Transverse colon (tissue), 4 donors: ENCODE results near the gene DOCK7.

Experiments
- CTCF ChIP-seq, 5 experiments: fragments of 200-600 bp in 3 of 5; fragments of 450-650 bp in 2 of 5; sonication (generic) in 3 of 5; IDR thresholded peaks; 1 replicate in 2 of 5; 2 replicates in 3 of 5; pipeline ENCODE4 v1.5.1; 2016 to 2017; ENCODE audit warnings: antibody characterized with exemption in 5 of 5, inconsistent platforms in 3 of 5, mild to moderate bottlenecking in 2 of 5, moderate library complexity in 1 of 5
- EP300 ChIP-seq: sonication (generic); formaldehyde crosslinking; IDR thresholded peaks from one replicate; pipeline ENCODE4 v1.6.1; 2017; ENCODE audit warnings: antibody characterized with exemption, low read depth
- POLR2A ChIP-seq: fragments of 450-650 bp; IDR thresholded peaks from one replicate; pipeline ENCODE4 v1.6.1; 2016; ENCODE audit warnings: antibody characterized with exemption, mild to moderate bottlenecking, moderate library complexity
- POLR2AphosphoS5 ChIP-seq, 3 donors: sonication (generic); formaldehyde crosslinking; IDR thresholded peaks; one replicate each; pipeline ENCODE4 v1.6.1; 2016; ENCODE audit warnings: antibody characterized with exemption in 3 of 3

- no peak for TF ChIP-seq CTCF (IDR thresholded peaks at IDR 0.05)
- no peak for TF ChIP-seq EP300
- TF ChIP-seq POLR2AphosphoS5 (IDR thresholded peaks at IDR 0.05): no peak
- TF ChIP-seq POLR2A: no peak
Observed at GRCh38 chr1:62523860-62524259, 164.3 kb downstream of the DOCK7 start.
